Panc1 (cell line): ENCODE results near the gene SNX27. TPM values are rescaled to one million over a fixed set of nuclear protein-coding genes. Genes with fewer than 3 reads are reported as not detected.

Source experiments
- ATAC-seq: fragments of 200-7000 bp; cut with Tn5 transposase; 2 replicates; pipeline ENCODE4 v1.9.1; 2020; ENCODE audit warnings: mild to moderate bottlenecking, moderate library complexity
- BruUV-seq: library from RNA; stranded (reverse); fragments of 400-500 nt; replicated peaks from 2 replicates; lab custom pipeline; 2021; lab: Mats Ljungman, UMichigan
- CTCF ChIA-PET: fragments of 300-600 bp; sonication (Branson Sonifier 250); formaldehyde crosslinking; loops from one replicate; lab custom pipeline; 2022; ENCODE audit warnings: antibody characterized with exemption; lab: Charles Lee
- POLR2A ChIA-PET: fragments of 300-600 bp; sonication (Branson Sonifier 250); formaldehyde crosslinking; loops from one replicate; lab custom pipeline; 2022; ENCODE audit warnings: antibody characterized with exemption; lab: Charles Lee
- DNase-seq: peaks from one replicate; pipeline ENCODE4 v3.0.0-alpha.2; 2010; ENCODE audit warnings: low read depth, low spot score
- H3K27ac ChIP-seq: 2 replicates; pipeline ENCODE4 v1.5.1; 2011; ENCODE audit warnings: mild to moderate bottlenecking, low read length, inconsistent platforms
- H3K27me3 ChIP-seq: fragments of 200-500 bp; sonication (Bioruptor generic); 2 replicates; pipeline ENCODE4 v1.6.0; 2014; ENCODE audit warnings: low read length, inconsistent platforms; ENCODE audit not compliant: control insufficient read depth, insufficient read depth
- H3K36me3 ChIP-seq: fragments of 200-500 bp; sonication (Bioruptor generic); 2 replicates; pipeline ENCODE4 v1.5.1; 2014; ENCODE audit warnings: inconsistent platforms, mild to moderate bottlenecking, low read length, moderate library complexity; ENCODE audit not compliant: control insufficient read depth, insufficient read depth
- H3K4me1 ChIP-seq: 2 replicates; pipeline ENCODE4 v1.5.1; 2011; ENCODE audit warnings: inconsistent platforms, mild to moderate bottlenecking, low read length, moderate library complexity; ENCODE audit not compliant: control insufficient read depth, insufficient read depth
- H3K4me3 ChIP-seq, 2 experiments: 2 replicates each; pipeline ENCODE4 v1.5.1; 2011 to 2012; ENCODE audit warnings: low read depth in 2 of 2, low read length in 2 of 2, mild to moderate bottlenecking in 2 of 2, inconsistent platforms in 1 of 2, moderate library complexity in 1 of 2
- H3K9me3 ChIP-seq: fragments of 200-500 bp; sonication (Bioruptor generic); 2 replicates; pipeline ENCODE4 v1.5.1; 2014; ENCODE audit warnings: low read depth, mild to moderate bottlenecking, inconsistent platforms, low read length, moderate library complexity; ENCODE audit not compliant: control insufficient read depth, insufficient read depth
- CTCF ChIP-seq: fragments of 450-650 bp; IDR thresholded peaks from 2 replicates; pipeline ENCODE4 v1.5.1; 2017; ENCODE audit warnings: mild to moderate bottlenecking
- POLR2AphosphoS5 ChIP-seq: IDR thresholded peaks from 2 replicates; pipeline ENCODE4 v1.6.1; 2012; ENCODE audit warnings: mild to moderate bottlenecking, low read depth, low read length, moderate library complexity
- SIN3A ChIP-seq: IDR thresholded peaks from 2 replicates; pipeline ENCODE4 v1.6.1; 2012; ENCODE audit warnings: low read depth, mild to moderate bottlenecking, low read length, moderate library complexity, borderline replicate concordance; ENCODE audit not compliant: insufficient read depth
- TCF7L2 ChIP-seq: IDR thresholded peaks from 2 replicates; pipeline ENCODE4 v1.6.1; 2011; ENCODE audit warnings: mild to moderate bottlenecking, low read depth, low read length, inconsistent platforms
- in situ Hi-C: cut with HindIII; loops from 2 replicates; pipeline ENCODE4 v1.10.0; 2016; ENCODE audit warnings: low sequenced_read_pairs, low pct_unique_long_range_greater_than_20kb
- intact Hi-C: fragments of 100-400 bp; cut with micrococcal nuclease; formaldehyde crosslinking; loops from one replicate; pipeline ENCODE4 v1.10.0; 2022; ENCODE audit not compliant: unreplicated experiment
- total RNA-seq: library from RNA; stranded (reverse); gene quantifications from one replicate; pipeline ENCODE4 v1.2.1, GENCODE V29; 2021; ENCODE audit not compliant: unreplicated experiment
- TF ChIP-seq, protein P1 (sequence below), 2 experiments: IDR thresholded peaks; 2 replicates each; pipeline ENCODE4 v1.6.1; 2011 to 2012; ENCODE audit warnings: low read depth in 2 of 2, control low read depth in 1 of 2, low read length in 1 of 2, mild to moderate bottlenecking in 1 of 2, moderate library complexity in 1 of 2; ENCODE audit not compliant: insufficient read depth in 1 of 2

The SNX27 gene
- total RNA-seq, 1 experiment from 2014 or later, result 58.4 TPM

- Histone ChIP-seq H3K36me3 (no peaks in the 10 kb centered on the region), H3K27me3 (no peaks in the 10 kb centered on the region), H3K9me3 (no peaks in the 10 kb centered on the region), H3K4me1 (peaks cover 5% of the 10 kb centered on the region), H3K27ac (no peak overlapping the region), H3K4me3 (no peak overlapping the region)
- no peak for ATAC-seq
- no TSS peak for BruUV-seq
- TF ChIP-seq TCF7L2 (no peak), POLR2AphosphoS5 (no peak), SIN3A (no peak), CTCF (no peak)
- TF ChIP-seq, protein P1, sequence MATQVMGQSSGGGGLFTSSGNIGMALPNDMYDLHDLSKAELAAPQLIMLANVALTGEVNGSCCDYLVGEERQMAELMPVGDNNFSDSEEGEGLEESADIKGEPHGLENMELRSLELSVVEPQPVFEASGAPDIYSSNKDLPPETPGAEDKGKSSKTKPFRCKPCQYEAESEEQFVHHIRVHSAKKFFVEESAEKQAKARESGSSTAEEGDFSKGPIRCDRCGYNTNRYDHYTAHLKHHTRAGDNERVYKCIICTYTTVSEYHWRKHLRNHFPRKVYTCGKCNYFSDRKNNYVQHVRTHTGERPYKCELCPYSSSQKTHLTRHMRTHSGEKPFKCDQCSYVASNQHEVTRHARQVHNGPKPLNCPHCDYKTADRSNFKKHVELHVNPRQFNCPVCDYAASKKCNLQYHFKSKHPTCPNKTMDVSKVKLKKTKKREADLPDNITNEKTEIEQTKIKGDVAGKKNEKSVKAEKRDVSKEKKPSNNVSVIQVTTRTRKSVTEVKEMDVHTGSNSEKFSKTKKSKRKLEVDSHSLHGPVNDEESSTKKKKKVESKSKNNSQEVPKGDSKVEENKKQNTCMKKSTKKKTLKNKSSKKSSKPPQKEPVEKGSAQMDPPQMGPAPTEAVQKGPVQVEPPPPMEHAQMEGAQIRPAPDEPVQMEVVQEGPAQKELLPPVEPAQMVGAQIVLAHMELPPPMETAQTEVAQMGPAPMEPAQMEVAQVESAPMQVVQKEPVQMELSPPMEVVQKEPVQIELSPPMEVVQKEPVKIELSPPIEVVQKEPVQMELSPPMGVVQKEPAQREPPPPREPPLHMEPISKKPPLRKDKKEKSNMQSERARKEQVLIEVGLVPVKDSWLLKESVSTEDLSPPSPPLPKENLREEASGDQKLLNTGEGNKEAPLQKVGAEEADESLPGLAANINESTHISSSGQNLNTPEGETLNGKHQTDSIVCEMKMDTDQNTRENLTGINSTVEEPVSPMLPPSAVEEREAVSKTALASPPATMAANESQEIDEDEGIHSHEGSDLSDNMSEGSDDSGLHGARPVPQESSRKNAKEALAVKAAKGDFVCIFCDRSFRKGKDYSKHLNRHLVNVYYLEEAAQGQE (IDR thresholded peaks at IDR 0.05; ENCODE audit: insufficient read depth in 1 of 2, low read depth in 2 of 2, low read length in 1 of 2), result no peak
- DNase-seq, result no peak
- in situ Hi-C loops, result no loop called here
- POLR2A ChIA-PET, result no interaction called here
- intact Hi-C loops, result no loop called here
- CTCF ChIA-PET, result no interaction called here
These were observed 17.4 kb downstream of the SNX27 start for GRCh38 chr1:151629278-151629677.

DNA sequence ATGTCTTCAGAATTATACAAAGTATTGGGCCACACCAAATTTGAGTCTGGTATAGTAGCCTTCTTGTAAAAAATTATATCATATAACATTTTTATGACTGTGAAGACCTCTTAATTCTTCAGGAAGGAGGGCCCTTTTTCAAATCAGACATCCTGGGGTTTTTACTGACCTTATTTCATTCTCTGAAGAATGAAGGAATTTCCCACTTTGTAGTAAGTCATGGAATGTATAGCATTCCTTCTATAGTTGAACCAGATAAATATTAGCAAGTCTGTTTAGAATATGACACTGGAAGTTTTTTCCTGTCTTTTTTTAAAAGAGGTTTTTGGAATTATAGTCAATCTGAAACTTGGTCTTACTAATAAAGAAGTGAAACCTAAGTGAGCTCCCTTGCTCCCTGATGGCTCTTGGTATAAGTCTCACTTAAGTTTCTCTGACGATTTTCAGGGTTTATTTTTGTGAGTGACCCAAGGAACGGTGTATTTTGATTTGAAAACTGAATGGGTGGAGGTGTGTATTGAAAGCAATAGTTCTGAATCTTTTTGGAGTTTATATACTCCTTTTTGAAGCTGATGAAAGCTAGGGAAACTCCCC, 23.7 kb downstream of the SNX27 start:
- ChIA-PET CTCF (interaction anchor here (0.6 kb wide), 1 partner anchor 116 kb away, joined by 3 read pairs; no protein-coding TSS in a partner anchor), POLR2A (no interaction called here)

More for the DNA sequence above, 23.7 kb downstream of the SNX27 start:
- no peak overlapping the region for H3K27ac ChIP-seq
- in situ Hi-C loops, result no loop called here
- H3K4me3 ChIP-seq, result no peak overlapping the region
- H3K36me3 ChIP-seq, result no peaks in the 10 kb centered on the region
- H3K27me3 ChIP-seq, result no peaks in the 10 kb centered on the region
- ATAC-seq (no peak), DNase-seq (no peak)
- no peaks in the 10 kb centered on the region for H3K9me3 ChIP-seq
- H3K4me1 ChIP-seq, result peaks cover 30% of the 10 kb centered on the region
- BruUV-seq, result no TSS peak
- TF ChIP-seq, protein P1 (IDR thresholded peaks at IDR 0.05; ENCODE audit: insufficient read depth in 1 of 2, low read depth in 2 of 2, low read length in 1 of 2), result no peak
- TF ChIP-seq TCF7L2 (no peak), POLR2AphosphoS5 (no peak), CTCF (no peak), SIN3A (no peak)
- intact Hi-C loops, result no loop called here
